ENCODE results near the gene BEST4.
A peak's percentile ranks its signal among the peaks of the same experiment; 100 is the strongest.
"Not testable (repeated sequence)": the region's sequence is repeated elsewhere in the genome, so short reads cannot be mapped to it uniquely, and the experiment has no call there.

The BEST4 gene

GRCh38 chr1:44740179-44740617 lies 47.8 kb downstream of the BEST4 start:
- in situ Hi-C loops (cut with MboI; ENCODE audit: low pct_unique_long_range_greater_than_20kb, low sequenced_read_pairs, unreplicated experiment), result no loop called here
- no peak for DNase-seq (ENCODE audit: low spot score)
- TF ChIP-seq, protein P1, sequence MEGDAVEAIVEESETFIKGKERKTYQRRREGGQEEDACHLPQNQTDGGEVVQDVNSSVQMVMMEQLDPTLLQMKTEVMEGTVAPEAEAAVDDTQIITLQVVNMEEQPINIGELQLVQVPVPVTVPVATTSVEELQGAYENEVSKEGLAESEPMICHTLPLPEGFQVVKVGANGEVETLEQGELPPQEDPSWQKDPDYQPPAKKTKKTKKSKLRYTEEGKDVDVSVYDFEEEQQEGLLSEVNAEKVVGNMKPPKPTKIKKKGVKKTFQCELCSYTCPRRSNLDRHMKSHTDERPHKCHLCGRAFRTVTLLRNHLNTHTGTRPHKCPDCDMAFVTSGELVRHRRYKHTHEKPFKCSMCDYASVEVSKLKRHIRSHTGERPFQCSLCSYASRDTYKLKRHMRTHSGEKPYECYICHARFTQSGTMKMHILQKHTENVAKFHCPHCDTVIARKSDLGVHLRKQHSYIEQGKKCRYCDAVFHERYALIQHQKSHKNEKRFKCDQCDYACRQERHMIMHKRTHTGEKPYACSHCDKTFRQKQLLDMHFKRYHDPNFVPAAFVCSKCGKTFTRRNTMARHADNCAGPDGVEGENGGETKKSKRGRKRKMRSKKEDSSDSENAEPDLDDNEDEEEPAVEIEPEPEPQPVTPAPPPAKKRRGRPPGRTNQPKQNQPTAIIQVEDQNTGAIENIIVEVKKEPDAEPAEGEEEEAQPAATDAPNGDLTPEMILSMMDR (IDR thresholded peaks at IDR 0.05; ENCODE audit: extremely low read depth, insufficient read depth, missing control alignments), result no peak

- TF ChIP-seq, protein P1 (IDR thresholded peaks at IDR 0.05; ENCODE audit: extremely low read depth, insufficient read depth, missing control alignments), result no peak
- in situ Hi-C loops (cut with MboI; ENCODE audit: low pct_unique_long_range_greater_than_20kb, low sequenced_read_pairs, unreplicated experiment), result no loop called here
- peak; percentile 98 for DNase-seq (ENCODE audit: low spot score)
These were observed 48.4 kb downstream of the BEST4 start, which contains the start of gene KIF2C for GRCh38 chr1:44739307-44740178. TSS of gene KIF2C (plus strand) at chr1:44739837. CDS start at chr1:44739933, 96 bp downstream.

DNA sequence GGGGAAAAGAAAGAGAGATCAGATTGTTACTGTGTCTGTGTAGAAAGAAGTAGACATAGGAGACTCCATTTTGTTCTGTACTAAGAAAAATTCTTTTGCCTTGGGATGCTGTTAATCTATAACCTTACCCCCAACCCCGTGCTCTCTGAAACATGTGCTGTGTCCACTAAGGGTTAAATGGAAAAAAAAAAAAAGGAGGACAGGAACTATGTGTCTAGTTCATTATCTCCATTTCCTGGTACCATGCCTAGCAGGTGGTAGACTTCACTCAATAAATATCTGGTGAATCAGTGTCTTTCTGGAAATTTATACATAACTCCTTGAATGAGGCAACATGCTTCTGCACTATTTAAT lies 49.0 kb downstream of the BEST4 start:
- in situ Hi-C loops (cut with MboI; ENCODE audit: low pct_unique_long_range_greater_than_20kb, low sequenced_read_pairs, unreplicated experiment); DNase-seq (ENCODE audit: low spot score): not testable (repeated sequence)

DNA sequence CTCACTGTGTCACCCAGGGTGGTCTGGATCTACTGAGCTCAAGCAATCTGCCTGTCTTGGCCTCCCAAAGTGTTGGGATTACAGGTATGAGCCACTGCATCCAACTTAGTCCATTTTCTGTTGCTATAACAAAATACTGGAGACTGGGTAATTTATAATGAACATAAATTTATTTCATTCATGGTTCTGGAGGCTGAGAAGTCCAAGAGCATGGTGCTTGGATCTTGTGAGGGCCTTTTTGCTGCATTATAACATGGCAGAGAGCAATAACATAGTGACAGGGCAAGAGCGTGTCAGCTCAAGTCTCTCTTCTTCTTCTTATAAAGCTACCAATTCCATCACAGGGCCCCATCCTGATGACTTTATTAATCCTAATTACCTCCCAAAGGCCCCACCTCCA lies 52.0 kb downstream of the BEST4 start:
- TF ChIP-seq, protein P1 (IDR thresholded peaks at IDR 0.05; ENCODE audit: extremely low read depth, insufficient read depth, missing control alignments), result no peak
- no peak for DNase-seq (ENCODE audit: low spot score)
- in situ Hi-C loops (cut with MboI; ENCODE audit: low pct_unique_long_range_greater_than_20kb, low sequenced_read_pairs, unreplicated experiment), result no loop called here

GRCh38 chr1:44733784-44734183 lies 54.2 kb downstream of the BEST4 start:
- in situ Hi-C loops (cut with MboI; ENCODE audit: low pct_unique_long_range_greater_than_20kb, low sequenced_read_pairs, unreplicated experiment), result no loop called here
- TF ChIP-seq, protein P1 (IDR thresholded peaks at IDR 0.05; ENCODE audit: extremely low read depth, insufficient read depth, missing control alignments), result no peak
- no peak for DNase-seq (ENCODE audit: low spot score)
